OCI-LY7 (cell line): ENCODE measurements around the gene CTNNA2.

ENCODE experiments used
- CTCF ChIP-seq: fragments of 200-600 bp; sonication (generic); conservative IDR thresholded peaks from 2 replicates; pipeline ENCODE4 v1.5.1; 2014; ENCODE audit warnings: mild to moderate bottlenecking, antibody characterized with exemption, low read length, moderate library complexity, mixed read lengths
- EZH2phosphoT487 ChIP-seq: fragments of 200-600 bp; sonication (generic); IDR thresholded peaks from 2 replicates; pipeline ENCODE4 v1.6.1; 2018; ENCODE audit warnings: low read depth, borderline replicate concordance, mild to moderate bottlenecking, mixed run types, antibody characterized with exemption, low read length, moderate library complexity, mixed read lengths

GRCh38 chr2:80291656-80292055, 778.8 kb downstream of the CTNNA2 start:
- TF ChIP-seq CTCF: no peak
- TF ChIP-seq EZH2phosphoT487: no peak
